Placental epithelial cell (primary cell): ENCODE data around the gene DET1. TPM values are rescaled to one million over a fixed set of nuclear protein-coding genes. Genes with fewer than 3 reads are reported as not detected.

Experiments used
- small RNA-seq: library from RNA; depleted of rRNA; stranded (forward); fragments of <200 nt; gene quantifications from one replicate; pipeline ENCODE3, GENCODE V24; 2012
- total RNA-seq: library from RNA; depleted of rRNA; stranded (reverse); fragments of >200 nt; gene quantifications from 2 replicates; pipeline ENCODE4 v1.2.3, GENCODE V29; 2012

The DET1 gene
- 4.3 and 5.3 TPM in 2 replicates for total RNA-seq

DNA sequence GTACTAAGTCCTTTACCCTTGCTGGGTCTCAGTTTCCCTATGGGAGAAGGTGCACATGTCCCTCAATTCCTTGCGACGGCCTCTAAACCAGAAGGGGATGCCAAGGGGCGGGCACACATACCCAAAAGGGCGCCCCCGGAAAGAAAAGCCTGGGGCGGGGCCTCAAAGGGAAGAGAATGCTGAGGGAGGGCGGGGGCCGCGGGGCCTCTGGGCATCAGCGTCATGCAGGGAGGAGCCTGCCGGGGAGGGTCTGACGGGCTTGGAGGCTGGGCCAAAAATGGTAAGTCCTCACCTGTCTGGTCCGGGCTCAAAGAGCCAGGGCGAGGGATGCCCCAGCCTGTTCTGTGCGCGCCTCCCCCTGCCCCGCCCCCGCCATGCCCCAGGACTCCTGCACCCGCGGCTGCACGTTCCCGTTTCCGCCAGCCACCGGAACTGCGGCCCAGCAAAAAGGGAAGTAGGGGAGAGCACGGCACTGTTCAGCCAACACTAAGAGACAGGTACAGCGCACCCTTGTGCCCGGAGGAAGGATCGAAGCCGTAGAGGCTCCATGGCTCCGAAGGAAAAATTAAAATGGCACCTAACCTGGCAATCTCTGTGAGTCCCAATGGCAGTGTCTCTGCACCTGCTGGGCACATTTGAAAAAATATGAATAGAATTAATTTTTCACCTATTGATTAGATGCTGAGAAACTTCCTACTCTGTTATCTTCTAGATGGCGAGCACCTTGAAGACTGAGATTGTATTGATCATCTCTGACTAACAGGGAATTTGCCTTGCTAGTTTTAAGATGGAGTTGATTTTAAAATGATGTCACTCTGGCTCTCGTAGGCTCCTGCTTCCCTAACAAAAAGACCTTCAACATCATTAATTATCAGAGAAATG lies at the start of gene DET1:
Gene DET1 (minus strand): TSS at position 434 of the 882 bp plus-strand sequence. CDS start 14,976 bp downstream, outside the sequence.

DNA sequence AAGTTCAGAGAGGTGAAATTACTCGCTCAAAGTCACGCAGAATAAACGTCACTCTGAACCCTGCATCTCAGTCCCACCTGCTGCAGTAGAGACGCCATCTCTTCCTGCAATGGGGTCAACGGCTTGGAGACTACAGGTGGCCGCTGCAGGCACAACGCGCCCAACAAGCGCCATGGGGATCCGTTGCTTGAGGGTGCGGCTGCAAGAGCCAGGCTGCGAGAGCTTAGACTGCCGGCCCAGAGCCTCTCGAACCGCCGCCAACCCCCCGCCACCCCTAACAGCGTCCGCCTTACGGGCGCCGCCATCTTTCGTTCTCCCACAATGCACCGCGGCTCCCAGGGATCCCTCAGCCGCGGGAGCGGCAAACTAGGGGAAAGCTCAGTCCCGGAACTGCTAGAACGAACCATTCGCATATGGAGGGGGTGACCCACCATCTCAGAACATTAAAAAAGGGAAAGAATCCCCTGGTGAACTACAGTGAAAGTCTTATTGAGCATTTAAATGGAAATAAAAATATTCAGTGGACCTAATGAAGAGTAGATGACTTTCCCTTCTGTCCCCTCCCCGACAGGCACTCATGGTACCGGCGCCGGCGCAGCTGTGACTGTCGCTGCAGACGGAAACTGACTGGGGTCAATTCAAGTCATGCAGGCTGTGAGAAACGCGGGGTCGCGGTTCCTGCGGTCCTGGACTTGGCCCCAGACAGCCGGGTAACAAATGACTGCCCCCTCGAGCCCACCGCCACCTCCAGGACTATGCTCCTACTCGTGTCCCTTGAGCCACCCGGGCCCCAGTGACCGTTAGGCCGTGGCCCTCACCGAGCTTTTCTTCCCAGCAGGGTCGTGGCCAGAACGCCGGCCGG lies 79.2 kb downstream of the DET1 start, which contains the start of the genes MRPL46 and MRPS11:
Gene MRPL46 (minus strand): TSS at position 316 of the 862 bp plus-strand sequence. CDS start 11 bp downstream, at position 305.
Gene MRPS11 (plus strand): TSS at position 636 of the 862 bp plus-strand sequence. CDS start 10 bp downstream, at position 646.

Small RNA genes within 50 kb of the gene (small RNA-seq; reads per million reads assigned to genes)
- gene AC013489.2, result not detected

Other genes with a start within 250 kb of the DET1 start
- 10.6 and 13.9 TPM in 2 replicates for gene MRPL46, start 79.3 kb downstream of the DET1 start, total RNA-seq
- 24.4 and 25.1 TPM in 2 replicates for gene MRPS11, start 79.0 kb downstream of the DET1 start, total RNA-seq
- gene AEN, start 74.7 kb upstream of the DET1 start, total RNA-seq, result 45.1 and 117 TPM in 2 replicates
- 0.39 and 0.65 TPM in 2 replicates for gene ISG20, start 92.3 kb upstream of the DET1 start, total RNA-seq